Mesodermal cell (in vitro differentiated cells): ENCODE results near the gene RNPS1.
"Not testable (repeated sequence)": the region's sequence is repeated elsewhere in the genome, so short reads cannot be mapped to it uniquely, and the experiment has no call there.

ENCODE experiments used
- H3K27ac ChIP-seq: 2 replicates; pipeline ENCODE4 v1.7.0; 2013; ENCODE audit warnings: mild to moderate bottlenecking, low read depth, low read length, moderate library complexity; ENCODE audit not compliant: severe bottlenecking
- H3K36me3 ChIP-seq: 2 replicates; pipeline ENCODE4 v1.7.1; 2013; ENCODE audit warnings: mild to moderate bottlenecking, low read length, moderate library complexity; ENCODE audit not compliant: control insufficient read depth, insufficient read depth
- H3K4me1 ChIP-seq: one replicate; pipeline ENCODE4 v1.7.1; 2013; ENCODE audit warnings: mild to moderate bottlenecking, low read length; ENCODE audit not compliant: insufficient read depth, control insufficient read depth, poor library complexity, severe bottlenecking
- H3K4me3 ChIP-seq: 2 replicates; pipeline ENCODE4 v1.7.0; 2013; ENCODE audit warnings: low read length, control low read depth, mild to moderate bottlenecking; ENCODE audit not compliant: insufficient read depth, poor library complexity, severe bottlenecking; ENCODE audit errors: extremely low read depth
- H3K9me3 ChIP-seq: 2 replicates; pipeline ENCODE4 v1.7.1; 2013; ENCODE audit warnings: mild to moderate bottlenecking, low read length, moderate library complexity; ENCODE audit not compliant: control insufficient read depth
- WGBS, 2 experiments: methylation state at CpG; one replicate each; pipeline ENCODE4 v1.1.5; 2013; ENCODE audit warnings: missing lambda C conversion rate in 2 of 2; ENCODE audit not compliant: insufficient coverage in 2 of 2; 5-methylcytosine and 5-hydroxymethylcytosine counted together

RNPS1 gene

GRCh38 chr16:2242598-2242997 lies 25.3 kb downstream of the RNPS1 start:
- Histone ChIP-seq H3K4me1 (peaks cover under 1% of the 10 kb centered on the region), H3K36me3 (peaks cover 54% of the 10 kb centered on the region), H3K27ac (no peak overlapping the region), H3K4me3 (no peak overlapping the region), H3K9me3 (no peaks in the 10 kb centered on the region)
- 97% methylated on average over 11 of the region's 11 CpGs for WGBS, 2 experiments

GRCh38 chr16:2240331-2240730 lies 27.6 kb downstream of the RNPS1 start:
- WGBS, 2 experiments = 92 to 96% methylated on average over 5 to 7 of the region's 9 CpGs
- not testable (repeated sequence) for H3K9me3 ChIP-seq, H3K27ac ChIP-seq, H3K4me3 ChIP-seq
- peaks cover 39% of the 10 kb centered on the region for H3K36me3 ChIP-seq
- H3K4me1 ChIP-seq = peaks cover 13% of the 10 kb centered on the region

- H3K4me1 ChIP-seq = peaks cover 13% of the 10 kb centered on the region
- peaks cover 39% of the 10 kb centered on the region for H3K36me3 ChIP-seq
- 66 to 72% methylated on average over 11 to 15 of the region's 15 CpGs for WGBS, 2 experiments
Measured at GRCh38 chr16:2238838-2239675, 28.9 kb downstream of the RNPS1 start.

GRCh38 chr16:2238150-2238837 lies 29.6 kb downstream of the RNPS1 start:
- H3K27ac ChIP-seq = no peak overlapping the region
- peaks cover 13% of the 10 kb centered on the region for H3K4me1 ChIP-seq
- no peak overlapping the region for H3K4me3 ChIP-seq
- peaks cover 38% of the 10 kb centered on the region for H3K36me3 ChIP-seq
- H3K9me3 ChIP-seq = no peaks in the 10 kb centered on the region
- 61 to 72% methylated on average over 13 to 18 of the region's 18 CpGs for WGBS, 2 experiments

More at GRCh38 chr16:2238838-2239675, 28.9 kb downstream of the RNPS1 start:
- no peak overlapping the region for H3K4me3 ChIP-seq
- no peaks in the 10 kb centered on the region for H3K9me3 ChIP-seq
- no peak overlapping the region for H3K27ac ChIP-seq

- no peak overlapping the region for H3K27ac ChIP-seq
- H3K4me3 ChIP-seq = no peak overlapping the region
- H3K4me1 ChIP-seq = peaks cover 13% of the 10 kb centered on the region
- 18 to 21% methylated on average over 52 to 56 of the region's 65 CpGs for WGBS, 2 experiments
- H3K36me3 ChIP-seq = peaks cover 38% of the 10 kb centered on the region
- no peaks in the 10 kb centered on the region for H3K9me3 ChIP-seq
Measured at GRCh38 chr16:2237493-2238149, 30.3 kb downstream of the RNPS1 start.

- WGBS, 2 experiments = 11 to 14% methylated on average over 28 to 39 of the region's 40 CpGs
- Histone ChIP-seq H3K36me3 (peaks cover 38% of the 10 kb centered on the region), H3K4me3 (peak overlapping the region; percentile 21), H3K27ac (no peak overlapping the region), H3K9me3 (no peaks in the 10 kb centered on the region), H3K4me1 (peaks cover 13% of the 10 kb centered on the region)
Measured at GRCh38 chr16:2237102-2237482, 30.8 kb downstream of the RNPS1 start.

- Histone ChIP-seq H3K4me3 (peak within 1 kb of the TSS; percentile 21), H3K36me3 (peaks cover 42% of the 10 kb centered on the region), H3K4me1 (peaks cover 13% of the 10 kb centered on the region), H3K27ac (no peak within 1 kb of the TSS), H3K9me3 (no peaks in the 10 kb centered on the region)
- 10 to 13% methylated on average over 57 to 58 of the region's 64 CpGs for WGBS, 2 experiments
Measured at GRCh38 chr16:2236337-2237101, 31.4 kb downstream of the RNPS1 start, which contains the start of gene DNASE1L2. DNASE1L2 (plus strand) TSS chr16:2236444; CDS start chr16:2236817, 373 bp downstream.

GRCh38 chr16:2235695-2236336 lies 32.1 kb downstream of the RNPS1 start:
- no peaks in the 10 kb centered on the region for H3K9me3 ChIP-seq
- H3K36me3 ChIP-seq = peaks cover 48% of the 10 kb centered on the region
- H3K4me3 ChIP-seq = peak overlapping the region; percentile 21
- peaks cover 13% of the 10 kb centered on the region for H3K4me1 ChIP-seq
- H3K27ac ChIP-seq = no peak overlapping the region
- WGBS, 2 experiments = 78 to 85% methylated on average over 14 to 17 of the region's 19 CpGs

GRCh38 chr16:2235234-2235651 lies 32.7 kb downstream of the RNPS1 start:
- 95% methylated on average over 25 to 28 of the region's 28 CpGs for WGBS, 2 experiments
- H3K9me3 ChIP-seq = no peaks in the 10 kb centered on the region
- H3K36me3 ChIP-seq = peaks cover 52% of the 10 kb centered on the region
- H3K4me3 ChIP-seq = no peak overlapping the region
- no peak overlapping the region for H3K27ac ChIP-seq
- H3K4me1 ChIP-seq = peaks cover 13% of the 10 kb centered on the region

- peaks cover 13% of the 10 kb centered on the region for H3K4me1 ChIP-seq
- no peak overlapping the region for H3K4me3 ChIP-seq
- no peak overlapping the region for H3K27ac ChIP-seq
- WGBS, 2 experiments = 92 to 98% methylated on average over 15 to 18 of the region's 18 CpGs
- no peaks in the 10 kb centered on the region for H3K9me3 ChIP-seq
- H3K36me3 ChIP-seq = peaks cover 54% of the 10 kb centered on the region
Measured at GRCh38 chr16:2234813-2235170, 33.1 kb downstream of the RNPS1 start.
